M059J (cell line): Measurements from ENCODE around the gene S100A1. TPM values are rescaled to one million over a fixed set of nuclear protein-coding genes. Genes with fewer than 3 reads are reported as not detected.
A peak's percentile ranks its signal among the peaks of the same experiment; 100 is the strongest.

Source experiments
- DNase-seq: peaks from one replicate; pipeline ENCODE4 v3.0.0-alpha.2; 2012; ENCODE audit warnings: low read depth
- total RNA-seq: library from RNA; depleted of rRNA; stranded (reverse); fragments of >200 nt; shearing (Covaris generic); gene quantifications from 2 replicates; pipeline ENCODE4 v1.2.3, GENCODE V29; 2014

The S100A1 gene
- total RNA-seq, 1 experiment from 2014 or later = not detected

- peak; percentile 43 for DNase-seq
Measured at GRCh38 chr1:153610811-153611301, 17.4 kb upstream of the S100A1 start.

GRCh38 chr1:153611356-153611755 lies 16.9 kb upstream of the S100A1 start:
- DNase-seq = no peak

- no peak for DNase-seq
Measured at GRCh38 chr1:153612111-153612754, 16.0 kb upstream of the S100A1 start.

- peak; percentile 66 for DNase-seq
Measured at GRCh38 chr1:153612755-153613331, 15.4 kb upstream of the S100A1 start, which contains the start of gene S100A16. TSS of gene S100A16 (minus strand) at chr1:153613137. CDS start at chr1:153608151, 4,986 bp downstream.

GRCh38 chr1:153613406-153613805 lies 14.8 kb upstream of the S100A1 start:
- no peak for DNase-seq

GRCh38 chr1:153614189-153614900 lies 13.9 kb upstream of the S100A1 start:
- no peak for DNase-seq

GRCh38 chr1:153614906-153615305 lies 13.3 kb upstream of the S100A1 start:
- no peak for DNase-seq

- no peak for DNase-seq
Measured at GRCh38 chr1:153615406-153615805, 12.8 kb upstream of the S100A1 start.

GRCh38 chr1:153616144-153616916 lies 11.9 kb upstream of the S100A1 start, which contains the start of gene S100A14:
TSS of gene S100A14 (minus strand) at chr1:153616325. CDS start at chr1:153615858, 467 bp downstream.
- no peak for DNase-seq

- no peak for DNase-seq
Measured at GRCh38 chr1:153616917-153617311, 11.3 kb upstream of the S100A1 start.

- peak; percentile 74 for DNase-seq
Measured at GRCh38 chr1:153617663-153618062, 10.6 kb upstream of the S100A1 start.

- no peak for DNase-seq
Measured at GRCh38 chr1:153619171-153619570, 9.1 kb upstream of the S100A1 start.

GRCh38 chr1:153623101-153623500 lies 5.1 kb upstream of the S100A1 start:
- no peak for DNase-seq

- no peak for DNase-seq
Measured at GRCh38 chr1:153624965-153625611, 3.1 kb upstream of the S100A1 start.

GRCh38 chr1:153626477-153626903 lies 1.7 kb upstream of the S100A1 start:
- DNase-seq = no peak

GRCh38 chr1:153626904-153627714 lies 1.1 kb upstream of the S100A1 start, which contains the start of gene S100A13:
TSS of gene S100A13 (minus strand) at chr1:153627505. CDS start at chr1:153626472, 1,033 bp downstream.
- DNase-seq = peak; percentile 98

GRCh38 chr1:153628638-153629342 lies 556 bp downstream of the S100A1 start:
- DNase-seq = no peak

GRCh38 chr1:153629343-153629665 lies 1.1 kb downstream of the S100A1 start:
- DNase-seq = no peak

- DNase-seq = no peak
Measured at GRCh38 chr1:153629971-153630370, 1.7 kb downstream of the S100A1 start.

- DNase-seq = no peak
Measured at GRCh38 chr1:153630384-153630783, 2.1 kb downstream of the S100A1 start.
